ENCODE measurements around the gene STK4. TPM values are rescaled to one million over a fixed set of nuclear protein-coding genes. Genes with fewer than 3 reads are reported as not detected.
A peak's percentile ranks its signal among the peaks of the same experiment; 100 is the strongest.

The STK4 gene
- total and polyA plus RNA-seq, 2 of the 8 experiments (the other 6 are each of a cell fraction or from before 2014, with no cell fraction given): 12.0 to 34.3 TPM

DNA sequence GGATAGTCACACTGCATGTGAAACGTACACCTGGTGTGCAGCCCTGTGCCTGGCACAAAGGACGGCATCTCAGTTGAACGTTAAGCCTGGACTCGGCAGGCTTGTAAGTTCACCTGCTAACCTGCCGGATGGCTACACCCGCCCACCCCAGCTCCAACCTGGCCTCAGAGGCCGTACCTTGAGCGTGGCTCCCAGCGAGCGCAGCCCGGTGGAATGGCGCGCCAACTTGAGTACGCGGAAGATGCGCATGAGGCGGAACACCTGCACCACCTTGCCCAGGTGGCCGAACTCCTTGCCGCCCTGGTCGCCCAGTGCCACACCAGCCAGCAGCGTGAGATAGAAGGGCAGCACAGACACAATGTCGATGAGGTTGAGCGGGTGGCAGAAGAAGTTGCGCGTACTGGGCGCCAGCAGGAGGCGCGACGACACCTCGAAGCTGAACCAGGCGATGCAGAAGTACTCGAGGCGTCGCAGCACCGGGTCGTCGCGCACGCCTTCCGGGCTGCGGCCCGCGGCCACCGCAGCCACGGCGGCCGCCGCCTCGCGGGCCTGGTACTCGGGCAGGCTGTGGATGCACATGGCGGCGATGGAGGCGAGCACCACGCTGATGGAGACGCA lies 131.3 kb downstream of the STK4 start:
- 0 out of 2 replicates have a peak overlapping the region, but pooled peaks have one; percentile 61 for H2AFZ ChIP-seq (ENCODE audit: low read length)
- H2BK5ac ChIP-seq (ENCODE audit: low read depth, low read length): no peak overlapping the region
- DNase-seq (ENCODE audit: low read depth in 1 of 2, low spot score in 2 of 2): no peak

More for the DNA sequence above, 131.3 kb downstream of the STK4 start:
- peaks cover 5 to 41% (median 31%) of the 10 kb centered on the region in 4 experiments for H3K27me3 ChIP-seq (replicated peaks in 1 of 4; ENCODE audit: control insufficient read depth in 3 of 4, extremely low read depth in 1 of 4, insufficient read depth in 3 of 4, low read length in 3 of 4)
- H3K14ac ChIP-seq (ENCODE audit: insufficient read length): no peak overlapping the region
- H4K5ac ChIP-seq (ENCODE audit: insufficient read length, low read depth, low read length): no peak overlapping the region
- H2AK5ac ChIP-seq (ENCODE audit: low read depth, low read length): no peak overlapping the region
- H3K4me3 ChIP-seq (ENCODE audit: extremely low read depth in 1 of 4, insufficient read depth in 2 of 4, low read depth in 3 of 4, low read length in 4 of 4): no peak overlapping the region
- ChIA-PET POLR2A (ENCODE audit: partially characterized antibody) (interaction anchor here (0.9 kb wide), 1 partner anchor 196 kb away, joined by 3 read pairs; no protein-coding TSS in a partner anchor), CTCF (ENCODE audit: partially characterized antibody) (interaction anchor here (0.6 to 17.6 kb wide), 15 partner anchors 12 to 194 kb away, joined by 3 to 233 read pairs (median 16); partner anchors contain the start of gene WFDC5)
- H4K91ac ChIP-seq (replicated peaks; ENCODE audit: insufficient read length, low read length): no peak overlapping the region
- H3K36me3 ChIP-seq (ENCODE audit: control insufficient read depth in 2 of 4, insufficient read depth in 4 of 4, low read length in 3 of 4): peaks cover 0 to 5% (median 0%) of the 10 kb centered on the region in 4 experiments; a peak in 1 of 8 replicates
- H2BK15ac ChIP-seq (ENCODE audit: low read length): peak overlapping the region; percentile 36; the same call in 1 of the 2 replicates
- no peak overlapping the region for H3K9ac ChIP-seq (replicated peaks in 1 of 4; ENCODE audit: extremely low read depth in 1 of 4, low read depth in 3 of 4, low read length in 3 of 4)
- H3K4me2 ChIP-seq (ENCODE audit: insufficient read depth in 1 of 2, low read depth in 2 of 2, low read length in 2 of 2): 0 out of 4 replicates have a peak overlapping the region, but pooled peaks of 1 of the 2 experiments have one; percentile 26
- H4K20me1 ChIP-seq (replicated peaks in 1 of 2; ENCODE audit: control insufficient read depth in 1 of 2, insufficient read depth in 2 of 2, low read length in 2 of 2): peaks cover 3 to 4% of the 10 kb centered on the region in 2 experiments
- H3K4ac ChIP-seq (replicated peaks; ENCODE audit: insufficient read length, low read depth, low read length): no peak overlapping the region
- H3K79me2 ChIP-seq (ENCODE audit: control insufficient read depth in 1 of 2, insufficient read depth in 2 of 2, low read length in 2 of 2): no peaks in the 10 kb centered on the region
- H3K4me1 ChIP-seq (replicated peaks in 1 of 4; ENCODE audit: control insufficient read depth in 3 of 4, insufficient read depth in 4 of 4, low read length in 3 of 4): peaks cover 2 to 13% (median 4%) of the 10 kb centered on the region in 4 experiments; a peak in 6 of 7 replicates
- 97% methylated on average over 45 of the region's 56 CpGs; no CpG with 5 or more reads in 1 of the 2 experiments for WGBS, 2 experiments (ENCODE audit: extremely low coverage in 1 of 2, insufficient coverage in 1 of 2, insufficient read length in 1 of 2, insufficient replicate concordance in 2 of 2, low coverage in 1 of 2, low lambda C conversion rate in 2 of 2, missing lambda C conversion rate in 1 of 2)
- no peak for TF ChIP-seq CREB1 (IDR thresholded peaks at IDR 0.05)
- TF ChIP-seq, protein P1, sequence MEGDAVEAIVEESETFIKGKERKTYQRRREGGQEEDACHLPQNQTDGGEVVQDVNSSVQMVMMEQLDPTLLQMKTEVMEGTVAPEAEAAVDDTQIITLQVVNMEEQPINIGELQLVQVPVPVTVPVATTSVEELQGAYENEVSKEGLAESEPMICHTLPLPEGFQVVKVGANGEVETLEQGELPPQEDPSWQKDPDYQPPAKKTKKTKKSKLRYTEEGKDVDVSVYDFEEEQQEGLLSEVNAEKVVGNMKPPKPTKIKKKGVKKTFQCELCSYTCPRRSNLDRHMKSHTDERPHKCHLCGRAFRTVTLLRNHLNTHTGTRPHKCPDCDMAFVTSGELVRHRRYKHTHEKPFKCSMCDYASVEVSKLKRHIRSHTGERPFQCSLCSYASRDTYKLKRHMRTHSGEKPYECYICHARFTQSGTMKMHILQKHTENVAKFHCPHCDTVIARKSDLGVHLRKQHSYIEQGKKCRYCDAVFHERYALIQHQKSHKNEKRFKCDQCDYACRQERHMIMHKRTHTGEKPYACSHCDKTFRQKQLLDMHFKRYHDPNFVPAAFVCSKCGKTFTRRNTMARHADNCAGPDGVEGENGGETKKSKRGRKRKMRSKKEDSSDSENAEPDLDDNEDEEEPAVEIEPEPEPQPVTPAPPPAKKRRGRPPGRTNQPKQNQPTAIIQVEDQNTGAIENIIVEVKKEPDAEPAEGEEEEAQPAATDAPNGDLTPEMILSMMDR (IDR thresholded peaks at IDR 0.05; ENCODE audit: control extremely low read depth in 1 of 3, insufficient read depth in 1 of 3, low read depth in 1 of 3, low read length in 3 of 3): peak in 2 of 3 experiments; percentile 5 to 11; a peak in 2 of 4 replicates
- no peak for TF ChIP-seq CEBPB (IDR thresholded peaks at IDR 0.05; ENCODE audit: low read depth, low read length)
- TF ChIP-seq RAD21 (IDR thresholded peaks at IDR 0.05 in 1 of 2, conservative IDR thresholded peaks at IDR 0.05 in 1 of 2; ENCODE audit: low read depth in 2 of 2, low read length in 2 of 2): no peak; a peak in 1 of 4 replicates
- no peaks in the 10 kb centered on the region for H3K79me1 ChIP-seq (ENCODE audit: low read depth, low read length)
- H2BK120ac ChIP-seq (replicated peaks; ENCODE audit: low read depth, low read length): no peak overlapping the region
- H2BK12ac ChIP-seq (ENCODE audit: low read depth, low read length): peak overlapping the region; percentile 85; the same call in 1 of the 2 replicates
- no peaks in the 10 kb centered on the region; the same call in 1 of the 2 replicates for H3K23me2 ChIP-seq (ENCODE audit: low read depth, low read length)
- no peak for FAIRE-seq
- H3K27ac ChIP-seq (ENCODE audit: low read depth, low read length): no peak overlapping the region
- no peak overlapping the region for H3K18ac ChIP-seq (ENCODE audit: extremely low read depth, low read length)
- no peak overlapping the region for H3K56ac ChIP-seq (replicated peaks; ENCODE audit: insufficient read length, low read depth, low read length)
- H3K23ac ChIP-seq (ENCODE audit: insufficient read length): no peak overlapping the region
- H4K8ac ChIP-seq (ENCODE audit: extremely low read depth, insufficient read depth, low read length): peak overlapping the region; percentile 77; the same call in 1 of the 2 replicates
- H3K9me3 ChIP-seq (ENCODE audit: insufficient read depth in 2 of 2, low read depth in 1 of 2, low read length in 1 of 2): peaks cover 0 to 8% of the 10 kb centered on the region in 2 experiments; a peak in 2 of 4 replicates
- no peak overlapping the region for H2BK20ac ChIP-seq (ENCODE audit: low read length)

Data from H1 (cell line).